GM19099 (cell line): ENCODE data around the gene CHTF8.

Experiments used
- POLR2A ChIP-seq: IDR thresholded peaks from 3 replicates; pipeline ENCODE4 v1.6.1; 2011; ENCODE audit warnings: low read depth; ENCODE audit not compliant: insufficient read length; ENCODE audit errors: extremely low read depth

The CHTF8 gene

GRCh38 chr16:69118994-69119393 lies 13.4 kb downstream of the CHTF8 start:
- no peak for TF ChIP-seq POLR2A

GRCh38 chr16:69118468-69118867 lies 13.9 kb downstream of the CHTF8 start:
- TF ChIP-seq POLR2A = no peak

- TF ChIP-seq POLR2A = no peak
These were observed 15.5 kb downstream of the CHTF8 start for GRCh38 chr16:69116906-69117305.

- no peak for TF ChIP-seq POLR2A
These were observed 16.0 kb downstream of the CHTF8 start for GRCh38 chr16:69116256-69116875.

GRCh38 chr16:69115837-69116236 lies 16.6 kb downstream of the CHTF8 start:
- TF ChIP-seq POLR2A = no peak

GRCh38 chr16:69115361-69115760 lies 17.0 kb downstream of the CHTF8 start:
- TF ChIP-seq POLR2A = no peak

- no peak for TF ChIP-seq POLR2A
These were observed 17.4 kb downstream of the CHTF8 start for GRCh38 chr16:69114976-69115355.

GRCh38 chr16:69114346-69114975 lies 17.9 kb downstream of the CHTF8 start:
- TF ChIP-seq POLR2A = no peak

- TF ChIP-seq POLR2A = no peak
These were observed 19.2 kb downstream of the CHTF8 start for GRCh38 chr16:69113216-69113615.

- no peak for TF ChIP-seq POLR2A
These were observed 19.9 kb downstream of the CHTF8 start for GRCh38 chr16:69112285-69113129.

- no peak for TF ChIP-seq POLR2A
These were observed 20.5 kb downstream of the CHTF8 start for GRCh38 chr16:69111876-69112230.

GRCh38 chr16:69111216-69111875 lies 21.0 kb downstream of the CHTF8 start:
- no peak for TF ChIP-seq POLR2A

GRCh38 chr16:69110406-69110805 lies 22.0 kb downstream of the CHTF8 start:
- no peak for TF ChIP-seq POLR2A

GRCh38 chr16:69109486-69110270 lies 22.7 kb downstream of the CHTF8 start:
- no peak for TF ChIP-seq POLR2A

- no peak for TF ChIP-seq POLR2A
These were observed 23.5 kb downstream of the CHTF8 start for GRCh38 chr16:69108905-69109252.

- TF ChIP-seq POLR2A = no peak
These were observed 24.1 kb downstream of the CHTF8 start for GRCh38 chr16:69108064-69108904.
